GM19395 (cell line): ENCODE results near the gene ABCC2.
A peak's percentile ranks its signal among the peaks of the same experiment; 100 is the strongest.
"Not testable (repeated sequence)": the region's sequence is repeated elsewhere in the genome, so short reads cannot be mapped to it uniquely, and the experiment has no call there.

Source experiments
- ATAC-seq: cut with Tn5 transposase; IDR thresholded peaks from one replicate; pipeline ENCODE4 v1.9.1; 2021; ENCODE audit warnings: mild to moderate bottlenecking, moderate library complexity; ENCODE audit not compliant: unreplicated experiment

The ABCC2 gene

GRCh38 chr10:99807786-99808185 lies 25.3 kb downstream of the ABCC2 start:
- ATAC-seq, result no peak

- ATAC-seq, result no peak
Observed at GRCh38 chr10:99808270-99808669, 25.8 kb downstream of the ABCC2 start.

- ATAC-seq, result no peak
Observed at GRCh38 chr10:99809481-99809880, 27.0 kb downstream of the ABCC2 start.

- no peak for ATAC-seq
Observed at GRCh38 chr10:99809931-99810615, 27.6 kb downstream of the ABCC2 start.

GRCh38 chr10:99812177-99812576 lies 29.7 kb downstream of the ABCC2 start:
- ATAC-seq, result no peak

DNA sequence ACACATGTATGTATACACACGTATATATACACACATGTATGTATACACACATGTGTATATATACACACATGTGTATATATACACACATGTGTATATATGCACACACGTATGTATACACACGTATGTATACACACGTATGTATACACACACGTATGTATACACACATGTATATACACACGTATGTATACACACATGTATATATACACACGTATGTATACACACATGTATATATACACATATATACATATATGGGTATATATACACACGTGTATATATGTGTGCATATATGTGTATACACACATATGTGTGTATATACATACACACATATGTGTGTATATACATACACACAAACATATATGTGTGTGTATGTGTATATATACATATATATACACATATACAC lies 31.7 kb downstream of the ABCC2 start:
- no peak for ATAC-seq

DNA sequence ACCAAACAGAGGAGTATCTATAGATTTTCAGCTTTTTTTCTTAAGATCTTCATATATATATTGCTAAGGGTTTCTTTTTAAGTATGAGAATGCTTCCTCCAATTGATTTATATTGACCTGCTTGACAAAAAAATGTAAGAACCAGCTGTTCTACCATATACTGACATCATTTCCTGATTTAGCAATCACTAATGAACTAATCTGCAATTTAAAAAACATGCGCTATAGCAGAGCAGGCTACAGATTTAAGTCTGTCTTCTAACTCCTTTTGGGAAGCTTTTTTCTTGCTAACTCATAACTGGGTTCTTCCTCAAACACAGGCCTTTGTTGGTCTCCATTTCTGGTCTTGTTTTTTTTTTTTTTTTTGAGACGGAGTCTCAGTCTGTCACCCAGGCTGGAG lies 33.2 kb downstream of the ABCC2 start:
- no peak for ATAC-seq

DNA sequence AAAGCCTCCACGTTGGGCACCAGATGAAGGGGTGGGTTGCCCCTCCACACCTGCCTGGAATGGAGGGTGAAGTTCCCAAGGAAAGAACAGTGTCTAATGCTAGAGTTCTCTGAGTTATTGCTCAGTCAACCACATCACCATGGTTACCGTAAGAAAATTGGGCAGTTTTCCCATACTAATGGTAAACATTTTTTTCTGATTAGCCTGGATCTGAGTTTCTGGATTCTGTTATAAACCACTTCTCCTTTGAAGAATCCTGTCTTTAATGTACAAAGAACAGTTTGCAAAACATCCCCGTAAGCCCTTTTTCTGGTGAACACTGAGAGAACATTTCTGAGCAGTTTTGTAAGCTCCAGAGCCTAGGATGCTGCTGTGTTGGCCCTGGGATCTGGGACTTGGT lies 45.5 kb downstream of the ABCC2 start:
- ATAC-seq, result no peak

GRCh38 chr10:99828464-99828863 lies 46.0 kb downstream of the ABCC2 start:
- ATAC-seq, result no peak

GRCh38 chr10:99832439-99832838 lies 50.0 kb downstream of the ABCC2 start:
- no peak for ATAC-seq

GRCh38 chr10:99834410-99834809 lies 52.0 kb downstream of the ABCC2 start:
- ATAC-seq, result no peak

GRCh38 chr10:99835947-99836346 lies 53.5 kb downstream of the ABCC2 start:
- ATAC-seq, result no peak

DNA sequence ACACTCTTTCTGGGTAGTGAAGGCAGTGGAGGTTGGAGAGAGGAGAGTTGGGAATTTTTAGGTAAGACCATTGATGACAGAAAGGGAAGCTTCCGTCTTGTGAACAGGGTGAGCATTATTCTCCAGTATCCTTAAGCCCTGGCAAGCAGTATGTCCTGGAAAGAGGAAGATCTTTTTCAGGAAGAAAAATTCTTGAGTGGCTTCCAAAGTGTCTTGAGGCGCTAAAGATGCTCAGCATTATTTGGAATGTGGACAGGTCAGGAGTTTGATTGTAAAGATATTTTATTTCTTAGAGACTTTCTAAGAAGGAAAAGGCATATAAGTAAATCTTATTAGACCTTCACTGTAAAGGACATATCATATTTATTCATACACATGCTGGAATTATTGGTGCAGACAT lies 54.3 kb downstream of the ABCC2 start:
- no peak for ATAC-seq

DNA sequence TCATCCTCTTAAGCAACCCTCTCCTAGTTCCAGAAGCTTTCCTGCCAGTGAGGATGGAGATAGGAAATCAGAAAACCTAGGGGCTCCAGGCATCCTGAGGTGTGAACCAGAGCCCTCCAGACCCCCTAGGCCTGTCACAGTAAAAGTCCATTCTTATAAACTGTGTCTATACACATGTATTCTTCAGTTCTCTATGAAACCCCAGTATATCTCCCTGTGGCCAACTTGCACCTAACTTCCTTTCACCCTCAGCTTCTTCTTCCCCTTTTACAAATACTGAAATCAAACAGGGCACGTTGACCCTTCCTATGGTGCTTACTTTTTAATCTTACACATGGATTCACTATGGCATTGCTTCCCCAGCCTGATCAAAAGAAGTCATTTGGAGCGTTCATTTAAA lies 58.4 kb downstream of the ABCC2 start:
- not testable (repeated sequence) for ATAC-seq

DNA sequence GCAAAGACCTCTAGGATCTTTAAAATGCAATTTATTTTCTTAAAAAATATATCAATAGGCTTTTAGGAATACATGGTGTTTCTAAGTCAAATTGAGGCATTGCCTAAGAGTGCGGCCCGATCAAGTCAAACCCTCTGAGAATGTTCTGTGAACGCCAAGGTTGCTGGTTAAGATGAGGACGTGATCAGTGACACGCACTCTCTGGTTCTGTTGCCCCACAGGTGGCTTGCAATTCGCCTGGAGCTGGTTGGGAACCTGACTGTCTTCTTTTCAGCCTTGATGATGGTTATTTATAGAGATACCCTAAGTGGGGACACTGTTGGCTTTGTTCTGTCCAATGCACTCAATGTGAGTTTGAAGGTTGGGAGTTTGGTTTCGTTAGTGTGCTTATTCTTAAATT lies 59.3 kb downstream of the ABCC2 start:
- no peak for ATAC-seq

GRCh38 chr10:99843310-99843709 lies 60.9 kb downstream of the ABCC2 start:
- ATAC-seq, result no peak

DNA sequence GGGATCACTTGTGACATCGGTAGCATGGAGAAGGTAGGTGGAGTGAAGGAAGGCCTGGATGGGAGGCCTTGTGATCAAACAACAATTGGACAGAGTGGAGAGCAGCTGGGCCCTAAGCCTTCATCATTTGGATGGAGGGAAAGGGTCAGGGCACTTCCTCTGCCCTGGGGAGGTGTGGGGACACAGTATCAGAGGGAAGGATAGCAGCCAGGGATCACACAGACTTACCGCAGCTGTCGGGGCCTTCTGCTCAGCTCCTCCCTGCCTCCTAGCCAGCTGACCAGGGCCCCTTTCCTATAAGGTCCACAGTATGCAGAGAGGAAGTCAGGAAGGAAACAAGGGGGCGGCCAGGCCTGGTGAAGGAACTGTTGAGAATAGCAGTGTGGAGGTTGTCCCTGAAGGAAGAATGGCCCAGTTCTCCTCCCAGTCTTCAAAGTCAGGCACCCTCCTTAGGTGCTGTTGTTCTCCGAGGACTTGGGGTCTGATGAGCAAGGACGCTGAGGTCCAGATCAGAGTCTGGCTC lies 62.1 kb downstream of the ABCC2 start:
- no peak for ATAC-seq

- peak; percentile 88 for ATAC-seq
Observed at GRCh38 chr10:99845837-99846382, 63.5 kb downstream of the ABCC2 start.

- no peak for ATAC-seq
Observed at GRCh38 chr10:99849057-99849456, 66.6 kb downstream of the ABCC2 start.

- no peak for ATAC-seq
Observed at GRCh38 chr10:99849536-99849935, 67.1 kb downstream of the ABCC2 start.

DNA sequence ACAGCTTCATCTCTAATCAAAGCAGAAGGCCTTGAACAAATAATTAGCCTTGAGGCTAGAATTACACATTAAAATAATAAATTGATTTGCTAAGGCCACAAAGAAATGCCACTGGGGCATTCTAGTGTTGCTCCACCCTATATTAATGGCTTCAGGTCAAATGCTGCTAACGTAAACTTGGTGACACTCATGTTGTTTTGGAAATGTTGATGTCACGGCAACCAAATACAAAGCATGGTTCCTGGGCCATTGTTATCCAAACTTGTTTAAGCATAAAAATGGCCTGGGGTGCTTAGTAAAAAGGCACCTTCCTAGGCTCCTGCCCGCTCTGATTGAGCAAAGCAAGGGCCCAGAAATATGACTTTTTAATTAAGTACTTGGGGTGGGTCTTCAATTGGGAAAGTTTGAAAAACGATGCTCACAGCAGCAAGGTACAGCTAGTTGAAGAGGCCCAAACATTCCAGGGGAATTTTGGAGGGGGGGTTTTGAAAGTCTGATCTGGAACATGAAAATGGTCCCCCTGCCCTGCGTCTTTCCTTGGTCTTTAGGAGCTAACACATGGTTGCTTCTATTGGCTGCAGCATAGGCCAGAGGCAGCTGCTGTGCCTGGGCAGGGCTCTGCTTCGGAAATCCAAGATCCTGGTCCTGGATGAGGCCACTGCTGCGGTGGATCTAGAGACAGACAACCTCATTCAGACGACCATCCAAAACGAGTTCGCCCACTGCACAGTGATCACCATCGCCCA lies 67.8 kb downstream of the ABCC2 start:
- ATAC-seq, result no peak

DNA sequence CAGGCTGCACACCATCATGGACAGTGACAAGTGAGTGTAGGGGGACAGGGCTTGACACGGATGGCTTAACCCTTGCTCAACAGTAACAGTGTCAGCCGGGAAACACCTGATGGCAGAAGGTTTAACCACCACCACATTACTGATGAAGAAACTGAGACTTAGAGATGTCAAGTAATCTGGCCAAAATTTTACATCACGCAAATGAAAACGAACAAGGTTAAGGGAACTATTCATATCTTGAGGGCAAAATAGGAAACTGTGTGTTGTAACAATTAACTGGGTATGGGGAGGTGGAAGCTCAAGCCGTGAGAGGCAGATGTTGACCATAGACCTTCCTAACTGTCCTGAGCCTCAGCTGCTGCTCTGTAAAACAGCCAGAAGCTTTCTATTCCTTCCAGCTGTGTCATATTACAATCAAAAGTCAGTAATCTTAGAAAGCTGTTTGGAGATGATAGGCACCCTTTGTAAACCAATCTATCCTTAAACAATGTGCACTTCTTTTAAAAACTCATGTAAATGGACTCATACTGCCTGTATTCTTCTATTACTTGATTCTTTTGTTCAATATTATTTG lies 68.4 kb downstream of the ABCC2 start:
- ATAC-seq, result no peak
